Neural progenitor cell (in vitro differentiated cells): ENCODE results near the gene KARS1.

ENCODE experiments used
- EZH2 ChIP-seq: fragments of 200-600 bp; sonication (generic); IDR thresholded peaks from 2 replicates; pipeline ENCODE4 v1.6.1; 2017; ENCODE audit warnings: antibody characterized with exemption, mild to moderate bottlenecking, moderate library complexity
- EZH2phosphoT487 ChIP-seq: fragments of 200-600 bp; sonication (generic); IDR thresholded peaks from 2 replicates; pipeline ENCODE4 v1.6.1; 2017; ENCODE audit warnings: antibody characterized with exemption
- TF ChIP-seq, protein P1 (sequence below): fragments of 200-600 bp; sonication (generic); IDR thresholded peaks from 2 replicates; pipeline ENCODE4 v1.5.1; 2017; ENCODE audit warnings: antibody characterized with exemption, mild to moderate bottlenecking

DNA sequence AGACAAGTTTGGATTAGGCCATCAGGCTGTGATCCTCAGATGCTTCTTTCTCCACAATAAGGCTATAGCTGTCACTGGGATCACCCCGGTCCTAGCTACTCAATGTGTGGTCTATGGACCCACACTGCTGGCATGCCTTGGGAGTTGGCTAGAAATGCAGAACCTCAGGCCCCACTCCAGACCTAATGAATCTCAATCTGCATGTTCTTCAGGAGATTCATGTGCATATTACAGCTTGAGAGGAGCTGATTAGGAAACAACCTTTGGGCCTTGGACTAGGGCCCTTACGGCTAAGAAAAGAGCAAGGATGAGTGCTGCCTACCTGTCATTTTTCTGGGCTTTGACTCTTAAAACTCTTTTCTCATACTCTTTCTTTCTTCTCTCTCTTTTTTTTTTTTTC lies 31.8 kb downstream of the KARS1 start:
- TF ChIP-seq, protein P1, sequence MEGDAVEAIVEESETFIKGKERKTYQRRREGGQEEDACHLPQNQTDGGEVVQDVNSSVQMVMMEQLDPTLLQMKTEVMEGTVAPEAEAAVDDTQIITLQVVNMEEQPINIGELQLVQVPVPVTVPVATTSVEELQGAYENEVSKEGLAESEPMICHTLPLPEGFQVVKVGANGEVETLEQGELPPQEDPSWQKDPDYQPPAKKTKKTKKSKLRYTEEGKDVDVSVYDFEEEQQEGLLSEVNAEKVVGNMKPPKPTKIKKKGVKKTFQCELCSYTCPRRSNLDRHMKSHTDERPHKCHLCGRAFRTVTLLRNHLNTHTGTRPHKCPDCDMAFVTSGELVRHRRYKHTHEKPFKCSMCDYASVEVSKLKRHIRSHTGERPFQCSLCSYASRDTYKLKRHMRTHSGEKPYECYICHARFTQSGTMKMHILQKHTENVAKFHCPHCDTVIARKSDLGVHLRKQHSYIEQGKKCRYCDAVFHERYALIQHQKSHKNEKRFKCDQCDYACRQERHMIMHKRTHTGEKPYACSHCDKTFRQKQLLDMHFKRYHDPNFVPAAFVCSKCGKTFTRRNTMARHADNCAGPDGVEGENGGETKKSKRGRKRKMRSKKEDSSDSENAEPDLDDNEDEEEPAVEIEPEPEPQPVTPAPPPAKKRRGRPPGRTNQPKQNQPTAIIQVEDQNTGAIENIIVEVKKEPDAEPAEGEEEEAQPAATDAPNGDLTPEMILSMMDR = no peak
- no peak for TF ChIP-seq EZH2
- TF ChIP-seq EZH2phosphoT487 = no peak
